Fibroblast of villous mesenchyme (primary cell): ENCODE data around the gene BGN. TPM values are rescaled to one million over a fixed set of nuclear protein-coding genes. Genes with fewer than 3 reads are reported as not detected.

Experiments used
- DNase-seq: peaks from one replicate; pipeline ENCODE4 v3.0.0-alpha.2; 2010; ENCODE audit warnings: low read depth
- H3K4me3 ChIP-seq: 2 replicates; pipeline ENCODE4 v1.5.1; 2011; ENCODE audit warnings: low read depth, mild to moderate bottlenecking, low read length
- CTCF ChIP-seq: IDR thresholded peaks from 2 replicates; pipeline ENCODE4 v1.5.1; 2012; ENCODE audit warnings: low read depth, mild to moderate bottlenecking, low read length; ENCODE audit not compliant: insufficient read depth
- total RNA-seq: library from RNA; depleted of rRNA; stranded (reverse); fragments of >200 nt; gene quantifications from 2 replicates; pipeline ENCODE4 v1.2.3, GENCODE V29; 2012

BGN gene
- total RNA-seq, 1 donor: 14.7 TPM

GRCh38 chrX:153456161-153456560, 38.6 kb upstream of the BGN start:
- no peak for DNase-seq
- no peak for TF ChIP-seq CTCF
- H3K4me3 ChIP-seq: no peak overlapping the region

GRCh38 chrX:153456704-153457103, 38.1 kb upstream of the BGN start:
- no peak for TF ChIP-seq CTCF
- no peak for DNase-seq
- H3K4me3 ChIP-seq: no peak overlapping the region

GRCh38 chrX:153457136-153457825, 37.5 kb upstream of the BGN start:
- no peak for TF ChIP-seq CTCF
- H3K4me3 ChIP-seq: no peak overlapping the region
- DNase-seq: no peak

GRCh38 chrX:153457827-153458466, 36.8 kb upstream of the BGN start:
- TF ChIP-seq CTCF: no peak
- no peak for DNase-seq

GRCh38 chrX:153458476-153458875, 36.3 kb upstream of the BGN start:
- DNase-seq: no peak

More at GRCh38 chrX:153457827-153458466, 36.8 kb upstream of the BGN start:
- no peak overlapping the region for H3K4me3 ChIP-seq

GRCh38 chrX:153459986-153460385, 34.8 kb upstream of the BGN start:
- peak; percentile 47 for DNase-seq
- TF ChIP-seq CTCF: no peak

More at GRCh38 chrX:153458476-153458875, 36.3 kb upstream of the BGN start:
- no peak overlapping the region for H3K4me3 ChIP-seq
- TF ChIP-seq CTCF: no peak

GRCh38 chrX:153460826-153461225, 34.0 kb upstream of the BGN start:
- TF ChIP-seq CTCF: peak; percentile 58
- no peak overlapping the region for H3K4me3 ChIP-seq
- DNase-seq: peak; percentile 44

More at GRCh38 chrX:153459986-153460385, 34.8 kb upstream of the BGN start:
- H3K4me3 ChIP-seq: no peak overlapping the region
